Uterus (tissue), 4 donors: ENCODE measurements around the gene ACTMAP. TPM values are rescaled to one million over a fixed set of nuclear protein-coding genes. Genes with fewer than 3 reads are reported as not detected.
A peak's percentile ranks its signal among the peaks of the same experiment; 100 is the strongest.

ENCODE experiments used
- DNase-seq, 2 donors: peaks; one replicate each; pipeline ENCODE4 v3.0.0-alpha.2; 2019 to 2020
- H3K27ac ChIP-seq, 2 donors: fragments of 200-600 bp; sonication (generic); 1 replicate in 1 of 2; 2 replicates in 1 of 2; pipeline ENCODE4 v1.5.1; 2016 to 2018
- H3K27me3 ChIP-seq, 2 donors: fragments of 200-600 bp; sonication (generic); one replicate each; pipeline ENCODE4 v1.5.1; 2018 to 2019; ENCODE audit warnings: control low read depth in 1 of 2
- H3K36me3 ChIP-seq, 2 donors: fragments of 200-600 bp; sonication (generic); one replicate each; pipeline ENCODE4 v1.5.1; 2019; ENCODE audit warnings: control low read depth in 1 of 2
- H3K4me1 ChIP-seq, 2 donors: fragments of 200-600 bp; sonication (generic); one replicate each; pipeline ENCODE4 v1.5.1; 2018 to 2019; ENCODE audit warnings: control low read depth in 1 of 2
- H3K4me3 ChIP-seq, 2 donors: fragments of 200-600 bp; sonication (generic); 1 replicate in 1 of 2; 2 replicates in 1 of 2; pipeline ENCODE4 v1.5.1; 2018 to 2019; ENCODE audit warnings: mild to moderate bottlenecking in 1 of 2
- H3K9me3 ChIP-seq, 2 donors: fragments of 200-600 bp; sonication (generic); one replicate each; pipeline ENCODE4 v1.5.1; 2019; ENCODE audit warnings: control low read depth in 1 of 2
- CTCF ChIP-seq, 4 experiments: fragments of 200-600 bp in 2 of 4; fragments of 450-650 bp in 2 of 4; sonication (generic) in 2 of 4; IDR thresholded peaks; one replicate each; pipeline ENCODE4 v1.5.1; 2016 to 2019; ENCODE audit warnings: antibody characterized with exemption in 4 of 4, mild to moderate bottlenecking in 2 of 4, moderate library complexity in 1 of 4
- POLR2A ChIP-seq, 2 donors: fragments of 450-650 bp; IDR thresholded peaks; one replicate each; pipeline ENCODE4 v1.6.1; 2016; ENCODE audit warnings: antibody characterized with exemption in 2 of 2, mild to moderate bottlenecking in 1 of 2, moderate library complexity in 1 of 2
- intact Hi-C: fragments of 100-400 bp; cut with DNase I; formaldehyde crosslinking; loops from one replicate; pipeline ENCODE4 v1.15.1; 2023; ENCODE audit warnings: low total_unique reads
- total RNA-seq, 4 donors: library from RNA; depleted of rRNA in 3 of 4; stranded (reverse); fragments of >200 nt in 3 of 4; gene quantifications; one replicate each; pipeline versions ENCODE4 v1.1.0 to v1.2.4, GENCODE V29; 2014 to 2023
- donor health status: DM: yes; HTN: yes; CAD: no.

The ACTMAP gene
- total RNA-seq, 4 donors from 2014 or later: 0.48 to 6.1 TPM; not detected in 2

GRCh38 chr19:40755248-40755624 lies 5.0 kb upstream of the ACTMAP start:
- Histone ChIP-seq H3K36me3 (no peaks in the 10 kb centered on the region), H3K4me3 (no peak overlapping the region), H3K9me3 (no peaks in the 10 kb centered on the region), H3K27ac (no peak overlapping the region), H3K27me3 (no peaks in the 10 kb centered on the region), H3K4me1 (peaks cover 0 to 3% of the 10 kb centered on the region in 2 donors)
- DNase-seq: no peak
- intact Hi-C loops: no loop called here
- TF ChIP-seq CTCF (IDR thresholded peaks at IDR 0.05) (no peak), POLR2A (IDR thresholded peaks at IDR 0.05) (no peak)

- Histone ChIP-seq H3K4me3 (no peak overlapping the region), H3K27ac (no peak overlapping the region), H3K27me3 (no peaks in the 10 kb centered on the region), H3K9me3 (no peaks in the 10 kb centered on the region), H3K4me1 (peaks cover 0 to 3% of the 10 kb centered on the region in 2 donors), H3K36me3 (no peaks in the 10 kb centered on the region)
- TF ChIP-seq CTCF (IDR thresholded peaks at IDR 0.05): no peak
- no peak for TF ChIP-seq POLR2A (IDR thresholded peaks at IDR 0.05)
- DNase-seq: no peak
- intact Hi-C loops: no loop called here
Observed at GRCh38 chr19:40754611-40755247, 4.5 kb upstream of the ACTMAP start.

- Histone ChIP-seq H3K9me3 (no peaks in the 10 kb centered on the region), H3K4me3 (peak overlapping the region; percentile 84 to 90), H3K4me1 (peaks cover 0 to 3% of the 10 kb centered on the region in 2 donors), H3K36me3 (no peaks in the 10 kb centered on the region), H3K27ac (peak overlapping the region in 1 of 2 donors; percentile 94), H3K27me3 (no peaks in the 10 kb centered on the region)
- intact Hi-C loops: no loop called here
- no peak for DNase-seq
- TF ChIP-seq POLR2A (IDR thresholded peaks at IDR 0.05) (no peak), CTCF (IDR thresholded peaks at IDR 0.05) (no peak)
Observed at GRCh38 chr19:40752257-40752781, 2.0 kb upstream of the ACTMAP start.

- Histone ChIP-seq H3K27ac (peak within 1 kb of the TSS; percentile 94 to 96), H3K4me3 (peak within 1 kb of the TSS; percentile 84 to 90), H3K27me3 (no peaks in the 10 kb centered on the region), H3K4me1 (peaks cover 0 to 3% of the 10 kb centered on the region in 2 donors), H3K36me3 (no peaks in the 10 kb centered on the region), H3K9me3 (no peaks in the 10 kb centered on the region)
- intact Hi-C loops: no loop called here
- TF ChIP-seq CTCF (IDR thresholded peaks at IDR 0.05) (peak in 1 of 4 experiments; percentile 2), POLR2A (IDR thresholded peaks at IDR 0.05) (peak; percentile 77 to 79)
- peak; percentile 96 to 97 for DNase-seq
Observed at GRCh38 chr19:40750874-40751537, 729 bp upstream of the ACTMAP start, which contains the start of gene SNRPA. TSS of gene SNRPA (plus strand) at chr19:40751203. CDS start at chr19:40751409, 206 bp downstream.

- Histone ChIP-seq H3K4me3 (no peak overlapping the region), H3K9me3 (no peaks in the 10 kb centered on the region), H3K27ac (no peak overlapping the region), H3K4me1 (no peaks in the 10 kb centered on the region), H3K36me3 (no peaks in the 10 kb centered on the region), H3K27me3 (no peaks in the 10 kb centered on the region)
- intact Hi-C loops: no loop called here
- no peak for DNase-seq
- TF ChIP-seq POLR2A (IDR thresholded peaks at IDR 0.05) (no peak), CTCF (IDR thresholded peaks at IDR 0.05) (no peak)
Observed at GRCh38 chr19:40747536-40747935, 2.7 kb downstream of the ACTMAP start.
